VCaP (cell line): ENCODE results near the gene MAN2C1.

Experiments
- H3K27ac ChIP-seq: fragments of 450-650 bp; 2 replicates; pipeline ENCODE4 v1.5.1; 2017
- CTCF ChIP-seq: fragments of 450-650 bp; conservative IDR thresholded peaks from 2 replicates; pipeline ENCODE4 v1.5.1; 2017; ENCODE audit warnings: mild to moderate bottlenecking, moderate library complexity

Gene MAN2C1

DNA sequence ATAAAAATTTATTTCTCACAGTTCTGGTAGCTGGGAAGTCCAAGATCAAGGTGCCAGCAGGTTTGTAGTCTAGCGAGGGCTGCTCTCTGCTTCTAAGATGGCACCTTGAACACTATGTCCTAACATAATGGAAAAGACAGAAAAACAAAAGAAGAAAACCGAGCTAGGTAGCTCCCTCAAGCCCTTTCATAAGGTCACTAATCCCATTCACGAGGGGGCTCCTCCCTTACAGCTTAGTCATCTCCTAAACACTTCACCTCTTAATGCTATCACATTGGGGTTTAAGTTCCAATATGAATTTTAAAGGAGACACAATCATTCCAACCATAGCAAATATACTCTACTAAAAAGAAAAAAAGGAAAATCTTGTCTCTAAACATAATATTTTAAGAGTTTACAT lies 62.2 kb downstream of the MAN2C1 start:
- no peak for TF ChIP-seq CTCF
- H3K27ac ChIP-seq = no peak overlapping the region
